Bronchial epithelial cell (primary cell): ENCODE data around the gene ZNF350. TPM values are rescaled to one million over a fixed set of nuclear protein-coding genes. Genes with fewer than 3 reads are reported as not detected.
"Not testable (repeated sequence)": the region's sequence is repeated elsewhere in the genome, so short reads cannot be mapped to it uniquely, and the experiment has no call there.

Experiments
- DNase-seq: peaks from one replicate; pipeline ENCODE4 v3.0.0-alpha.2; 2010; ENCODE audit warnings: low read depth
- FAIRE-seq: peaks from 2 replicates; lab custom pipeline; 2011; peaks lifted over from hg19 to GRCh38; lab: Jason Lieb, UNC
- H3K27me3 ChIP-seq: 2 replicates; pipeline ENCODE4 v1.5.1; 2011; ENCODE audit warnings: low read length; ENCODE audit not compliant: control insufficient read depth, insufficient read depth
- H3K36me3 ChIP-seq: 2 replicates; pipeline ENCODE4 v1.5.1; 2011; ENCODE audit warnings: low read length; ENCODE audit not compliant: control insufficient read depth, insufficient read depth
- H3K4me3 ChIP-seq: 2 replicates; pipeline ENCODE4 v1.5.1; 2011; ENCODE audit warnings: mild to moderate bottlenecking, low read depth, low read length, control low read depth
- CTCF ChIP-seq: IDR thresholded peaks from 2 replicates; pipeline ENCODE4 v1.5.1; 2011; ENCODE audit warnings: mild to moderate bottlenecking, moderate library complexity, low read length, control low read depth, inconsistent platforms; ENCODE audit not compliant: insufficient read depth, severe bottlenecking
- total RNA-seq: library from RNA; depleted of rRNA; stranded (reverse); fragments of >200 nt; gene quantifications from 2 replicates; pipeline ENCODE4 v1.2.1, GENCODE V29; 2014

Gene ZNF350
- total RNA-seq: 11.6 TPM in 2 replicates

- Histone ChIP-seq H3K27me3 (no peaks in the 10 kb centered on the region), H3K36me3 (no peaks in the 10 kb centered on the region), H3K4me3 (peak within 1 kb of the TSS; percentile 85)
- FAIRE-seq (peak; percentile 87), DNase-seq (peak; percentile 89)
- no peak for TF ChIP-seq CTCF
These were observed at the start of gene ZNF350 for GRCh38 chr19:51986309-51987291. ZNF350 (minus strand) TSS chr19:51986840; CDS start chr19:51974360, 12,480 bp downstream.

DNA sequence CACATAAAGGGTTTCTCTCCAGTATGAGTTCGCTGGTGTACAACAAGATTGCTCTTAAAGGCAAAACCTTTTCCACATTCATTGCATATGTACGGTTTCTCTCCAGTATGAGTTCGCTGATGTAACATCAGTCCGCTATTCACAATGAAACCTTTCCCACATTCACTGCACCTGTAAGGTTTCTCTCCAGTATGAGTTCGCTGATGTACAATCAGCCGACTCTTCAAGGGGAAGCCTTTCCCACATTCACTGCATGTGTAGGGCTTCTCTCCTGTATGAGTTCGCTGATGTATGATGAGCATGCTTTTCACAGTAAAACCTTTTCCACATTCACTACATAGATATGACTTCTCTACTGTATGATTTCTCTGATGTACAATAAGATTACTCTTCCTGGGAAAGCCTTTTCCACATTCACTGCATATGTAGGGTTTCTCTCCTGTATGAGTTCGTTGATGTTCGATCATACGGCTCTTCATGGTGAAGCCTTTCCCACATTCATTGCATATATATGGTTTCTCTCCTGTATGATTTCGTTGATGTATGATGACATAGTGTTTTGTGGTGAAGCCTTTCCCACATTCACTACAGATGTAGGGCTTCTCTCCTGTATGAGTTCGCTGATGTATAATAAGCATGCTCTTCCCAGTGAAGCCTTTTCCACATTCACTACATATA, 47.5 kb upstream of the ZNF350 start:
- TF ChIP-seq CTCF: no peak
- FAIRE-seq: peak; percentile 68
- no peak for DNase-seq
- Histone ChIP-seq H3K4me3 (no peak overlapping the region), H3K36me3 (peaks cover 10% of the 10 kb centered on the region), H3K27me3 (no peaks in the 10 kb centered on the region)

- TF ChIP-seq CTCF: no peak
- Histone ChIP-seq H3K27me3 (no peaks in the 10 kb centered on the region), H3K36me3 (peaks cover 6% of the 10 kb centered on the region), H3K4me3 (peak overlapping the region; percentile 43)
- DNase-seq (no peak), FAIRE-seq (no peak)
These were observed 42.1 kb upstream of the ZNF350 start for GRCh38 chr19:52028780-52029123.

GRCh38 chr19:52028027-52028779, 41.6 kb upstream of the ZNF350 start, which contains the start of gene ZNF614:
ZNF614 (minus strand) TSS chr19:52028379; CDS start chr19:52025745, 2,634 bp downstream.
- FAIRE-seq: peak; percentile 50
- peak; percentile 85 for DNase-seq
- H3K36me3 ChIP-seq: peaks cover 7% of the 10 kb centered on the region
- no peak for TF ChIP-seq CTCF
- no peaks in the 10 kb centered on the region for H3K27me3 ChIP-seq
- peak within 1 kb of the TSS; percentile 43 for H3K4me3 ChIP-seq

- H3K36me3 ChIP-seq: not testable (repeated sequence)
These were observed 39.8 kb upstream of the ZNF350 start for GRCh38 chr19:52026255-52026990.

DNA sequence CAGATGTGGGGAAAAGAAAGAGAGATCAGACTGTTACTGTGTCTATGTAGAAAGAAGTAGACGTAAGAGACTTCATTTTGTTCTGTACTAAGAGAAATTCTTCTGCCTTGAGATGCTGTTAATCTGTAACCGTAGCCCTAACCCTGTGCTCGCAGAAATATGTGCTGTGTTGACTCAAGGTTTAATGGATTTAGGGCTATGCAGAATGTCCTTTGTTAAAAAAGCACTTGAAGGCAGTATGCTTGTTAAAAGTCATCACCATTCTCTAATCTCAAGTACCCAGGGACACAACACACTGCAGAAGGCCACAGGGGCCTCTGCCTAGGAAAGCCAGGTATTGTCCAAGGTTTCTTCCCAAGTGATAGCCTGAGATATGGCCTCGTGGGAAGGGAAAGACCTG, 37.8 kb upstream of the ZNF350 start:
- DNase-seq, FAIRE-seq, H3K27me3 ChIP-seq, H3K4me3 ChIP-seq: not testable (repeated sequence)
- H3K36me3 ChIP-seq: peaks cover 11% of the 10 kb centered on the region

More at GRCh38 chr19:52026255-52026990, 39.8 kb upstream of the ZNF350 start:
- not testable (repeated sequence) for H3K27me3 ChIP-seq, H3K4me3 ChIP-seq, FAIRE-seq
- peak; percentile 39 for DNase-seq
